HG03066 (cell line): ENCODE results near the gene MFAP3L.

Experiments
- ATAC-seq: cut with Tn5 transposase; IDR thresholded peaks from one replicate; pipeline ENCODE4 v1.9.1; 2021; ENCODE audit warnings: low read depth; ENCODE audit not compliant: unreplicated experiment

Gene MFAP3L

DNA sequence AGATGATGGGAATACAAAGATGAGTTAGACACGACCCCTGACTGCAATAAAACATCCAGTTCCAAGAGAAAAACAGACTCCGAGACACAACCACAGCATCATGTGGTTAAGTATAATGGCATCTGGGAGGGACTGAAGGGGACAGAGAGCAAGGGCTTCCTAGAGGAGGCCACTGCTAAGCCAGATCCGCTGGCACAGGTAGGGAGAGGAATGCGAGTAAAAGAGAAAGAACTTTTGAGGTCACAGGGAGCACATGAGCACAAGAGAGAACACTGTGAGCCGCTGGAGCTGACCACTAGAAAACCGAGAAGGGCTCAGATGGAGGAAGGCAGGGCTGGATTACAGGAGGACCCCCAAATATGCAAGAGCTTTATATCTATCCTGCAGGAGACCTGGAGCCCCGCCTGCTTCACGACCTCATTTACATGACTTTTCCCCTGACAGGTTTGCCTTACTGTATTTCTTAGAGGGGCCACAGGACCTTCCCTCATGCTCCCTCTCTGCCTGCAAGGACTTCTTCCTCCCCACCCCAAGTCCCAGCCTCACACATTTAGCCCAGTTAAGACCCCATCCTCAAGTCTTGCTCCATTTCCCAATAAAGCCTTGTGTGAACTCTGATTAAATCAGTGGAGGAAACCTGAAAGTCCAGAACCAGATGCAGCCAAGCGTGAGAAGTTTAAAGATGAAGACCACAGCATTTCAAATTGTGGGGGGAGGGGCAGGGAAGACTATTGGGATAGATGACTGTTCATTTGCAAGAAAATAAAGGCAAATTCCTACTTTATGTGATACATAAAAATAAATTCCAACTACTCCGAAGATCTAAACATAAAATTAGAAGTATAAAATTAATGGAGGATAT, 29.6 kb downstream of the MFAP3L start:
- no peak for ATAC-seq

- no peak for ATAC-seq
Measured at GRCh38 chr4:169993531-169993930, 32.7 kb downstream of the MFAP3L start.

DNA sequence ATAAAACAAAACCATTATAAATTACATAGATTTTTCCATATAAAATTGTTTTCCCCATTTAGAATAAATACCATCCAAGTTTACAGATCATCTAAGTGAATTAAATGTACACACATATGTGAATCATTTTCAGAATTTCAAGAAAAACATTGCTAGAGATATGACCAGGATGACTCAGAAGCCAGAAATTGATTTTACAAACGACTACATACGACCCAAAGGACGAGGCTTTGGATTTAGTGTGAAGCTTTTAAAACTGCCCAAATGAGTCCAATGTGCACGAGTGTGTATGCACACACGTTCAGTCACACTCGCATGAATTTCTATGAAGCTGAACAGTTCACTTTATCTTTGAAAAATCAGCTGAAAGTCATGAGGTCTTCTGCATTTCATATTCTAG, 37.9 kb downstream of the MFAP3L start:
- ATAC-seq: no peak

- no peak for ATAC-seq
Measured at GRCh38 chr4:169987327-169988228, 38.6 kb downstream of the MFAP3L start.

- no peak for ATAC-seq
Measured at GRCh38 chr4:169986369-169986768, 39.8 kb downstream of the MFAP3L start.

DNA sequence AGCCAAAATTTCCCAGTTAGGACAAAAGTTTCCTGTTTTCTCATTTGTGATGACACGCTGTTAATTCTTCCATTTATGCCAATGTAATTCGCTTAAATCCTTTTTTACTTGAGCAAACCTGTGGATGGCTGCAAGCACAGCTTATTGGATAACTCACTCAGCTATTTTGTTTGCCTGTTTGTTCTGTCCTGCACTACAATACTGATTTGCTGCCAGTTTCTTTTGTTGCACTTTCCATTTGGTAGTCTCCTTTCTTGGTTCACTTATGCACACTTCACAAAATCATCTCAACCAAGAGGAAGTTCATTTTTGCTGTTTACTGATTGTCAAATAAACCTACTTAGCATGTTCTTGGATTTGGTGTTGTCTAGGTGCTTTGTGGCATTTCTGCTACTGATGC, 40.3 kb downstream of the MFAP3L start:
- no peak for ATAC-seq

- no peak for ATAC-seq
Measured at GRCh38 chr4:169984745-169985144, 41.5 kb downstream of the MFAP3L start.

DNA sequence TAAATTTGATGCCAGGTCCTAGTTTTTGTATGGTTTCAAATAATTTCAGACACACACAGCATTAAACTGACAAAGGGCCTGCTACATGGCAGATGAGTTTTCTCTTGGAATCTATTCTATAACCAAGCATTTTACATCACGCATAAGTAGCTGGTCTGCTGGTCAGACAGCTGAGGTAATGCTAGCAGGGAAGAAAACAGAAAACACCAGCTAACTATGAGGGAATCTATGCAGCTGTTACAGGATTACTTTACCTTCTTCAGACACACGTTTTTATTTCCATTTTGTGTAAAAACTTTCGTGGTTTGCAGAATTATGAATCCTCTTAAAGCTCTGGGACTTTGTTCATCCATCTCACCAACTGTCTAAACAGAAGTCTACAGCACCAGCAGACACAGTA, 42.0 kb downstream of the MFAP3L start:
- ATAC-seq: no peak

DNA sequence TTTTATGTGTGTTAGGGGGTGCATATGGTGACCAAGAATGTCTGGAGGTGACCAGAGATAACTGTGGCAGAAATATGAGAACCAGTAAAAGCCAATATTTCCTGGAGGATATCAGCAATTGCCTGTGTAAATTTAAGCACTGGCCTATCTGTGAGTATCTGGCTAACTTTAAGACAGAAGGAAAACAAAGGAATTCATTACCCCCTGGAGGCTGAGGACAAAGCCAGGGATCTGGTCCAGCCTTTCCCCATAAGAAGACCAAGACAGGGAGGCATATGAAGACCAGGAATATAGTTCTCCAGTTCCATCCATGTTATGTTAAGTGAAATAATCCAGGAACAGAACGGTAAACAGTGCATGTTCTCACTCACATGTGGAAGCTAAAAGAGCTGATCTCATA, 49.2 kb downstream of the MFAP3L start:
- no peak for ATAC-seq

DNA sequence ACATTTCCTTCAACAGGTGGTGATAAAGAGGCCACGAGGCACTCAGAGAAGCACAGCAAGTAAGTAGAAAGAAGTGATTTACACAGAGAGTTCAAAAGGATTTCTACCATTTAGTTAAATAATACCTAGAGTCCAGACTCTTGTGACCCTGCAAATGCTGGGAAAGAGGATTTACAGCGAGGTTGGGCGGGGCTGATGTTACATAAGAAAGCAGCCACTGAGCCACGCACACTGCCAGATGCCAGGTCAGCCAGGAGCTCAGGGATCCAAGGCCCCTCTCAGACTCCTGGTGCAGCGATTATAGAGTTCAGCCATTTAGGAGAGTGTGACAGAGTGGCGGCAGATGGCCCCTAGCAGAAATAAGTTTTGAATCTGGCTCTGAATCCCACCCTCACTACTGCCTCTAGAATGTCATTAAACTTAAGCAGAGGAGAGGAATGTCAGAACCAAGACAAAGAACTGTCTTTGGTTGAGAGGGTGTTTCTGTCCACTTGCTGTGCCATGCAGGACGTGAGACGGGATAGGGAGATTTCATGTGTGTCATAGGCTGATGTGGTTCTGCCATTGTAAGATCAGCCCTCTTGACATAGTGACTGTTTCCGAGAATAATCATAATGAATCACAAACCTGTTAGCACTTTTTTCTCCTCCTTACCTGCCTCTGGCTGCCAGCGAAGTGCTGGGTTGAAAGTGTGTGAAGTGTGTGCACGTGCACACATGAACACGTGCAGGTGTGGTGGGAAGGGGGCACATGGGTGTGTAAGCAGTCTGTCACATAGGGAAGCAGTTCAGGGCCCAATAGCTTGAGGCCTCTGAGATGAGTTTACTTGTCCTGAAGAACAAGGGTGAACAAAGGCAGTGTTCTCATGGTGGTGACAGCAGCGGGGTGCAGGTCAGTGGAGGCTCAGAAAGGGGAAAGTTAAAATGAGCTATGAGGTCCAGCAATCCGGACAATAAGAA, 50.1 kb downstream of the MFAP3L start:
- ATAC-seq: no peak

DNA sequence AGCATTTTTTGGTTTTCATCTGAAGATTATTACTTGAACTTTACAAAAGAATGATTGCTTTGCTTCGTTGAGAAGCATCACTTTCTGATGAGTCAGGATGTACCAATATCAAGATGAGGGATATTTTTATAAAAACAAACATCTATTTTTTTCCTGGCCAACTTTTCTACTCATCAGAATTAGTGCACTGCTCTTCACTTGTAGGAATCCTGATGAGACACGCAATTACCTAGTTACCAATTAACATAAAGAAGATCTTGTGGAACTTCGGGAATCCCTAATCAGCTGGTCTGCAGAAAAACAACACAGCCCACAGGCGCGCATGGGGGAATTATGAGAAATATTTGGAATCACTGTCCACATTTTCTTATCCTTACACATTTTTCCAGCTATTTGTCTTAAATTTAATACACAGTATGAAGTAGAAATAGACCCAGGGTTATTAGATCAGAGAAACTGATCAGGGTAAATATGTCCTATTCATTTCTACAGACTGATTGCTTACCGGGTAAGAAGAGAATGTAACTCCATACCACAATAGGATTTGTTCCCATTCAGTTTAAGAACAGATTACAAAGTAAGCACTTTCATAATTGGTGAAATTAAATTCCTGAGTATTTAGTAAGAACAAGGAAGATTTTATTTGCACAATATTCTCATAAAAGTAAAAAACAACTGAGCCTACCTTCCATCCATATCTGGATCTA, 50.9 kb downstream of the MFAP3L start:
- no peak for ATAC-seq

DNA sequence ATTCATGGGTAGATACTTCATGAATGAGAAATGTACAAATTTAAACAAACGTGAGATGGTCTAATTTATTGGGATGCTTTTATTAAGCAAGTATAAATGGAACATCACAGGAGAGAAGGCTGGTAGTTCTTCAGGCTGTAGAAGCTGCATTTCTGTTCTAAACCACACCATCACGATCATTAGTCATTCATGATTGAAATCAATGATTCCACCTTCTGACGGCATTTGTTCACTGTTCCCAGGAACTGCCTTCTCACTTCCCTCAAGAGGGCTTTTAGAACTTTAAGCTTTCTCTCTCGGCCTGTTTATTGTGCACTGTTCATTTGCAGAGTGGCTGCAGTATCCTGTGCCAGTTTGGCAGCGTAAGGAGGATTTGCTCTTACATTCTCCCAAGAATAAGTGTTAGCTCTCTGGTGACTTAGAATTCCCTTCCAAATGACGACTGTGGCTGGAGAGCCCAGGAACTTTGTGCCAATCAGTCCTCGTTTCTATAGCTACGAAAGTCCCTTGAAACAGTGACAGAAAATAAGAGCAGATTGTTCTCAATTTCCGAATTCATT, 54.7 kb downstream of the MFAP3L start:
- no peak for ATAC-seq

GRCh38 chr4:169968999-169969398, 57.2 kb downstream of the MFAP3L start:
- no peak for ATAC-seq

DNA sequence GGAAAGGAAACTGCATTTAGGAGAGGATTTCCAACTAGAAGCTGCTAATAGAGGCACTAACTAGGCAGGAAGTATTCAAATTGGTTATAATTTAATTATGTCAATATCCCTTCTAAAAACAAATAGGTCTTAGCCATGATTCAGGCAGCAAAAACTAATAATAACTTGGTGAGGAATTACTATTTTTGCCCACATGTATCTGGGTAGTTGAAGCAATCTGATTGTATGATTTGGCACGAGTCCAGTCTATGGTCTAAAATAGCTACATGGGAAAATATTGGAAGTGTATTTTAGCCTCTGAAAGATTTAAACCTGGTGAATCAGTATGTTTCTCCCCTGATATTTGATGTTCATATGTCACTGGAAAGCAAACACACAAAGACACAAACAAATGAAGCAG, 62.2 kb downstream of the MFAP3L start:
- ATAC-seq: no peak

DNA sequence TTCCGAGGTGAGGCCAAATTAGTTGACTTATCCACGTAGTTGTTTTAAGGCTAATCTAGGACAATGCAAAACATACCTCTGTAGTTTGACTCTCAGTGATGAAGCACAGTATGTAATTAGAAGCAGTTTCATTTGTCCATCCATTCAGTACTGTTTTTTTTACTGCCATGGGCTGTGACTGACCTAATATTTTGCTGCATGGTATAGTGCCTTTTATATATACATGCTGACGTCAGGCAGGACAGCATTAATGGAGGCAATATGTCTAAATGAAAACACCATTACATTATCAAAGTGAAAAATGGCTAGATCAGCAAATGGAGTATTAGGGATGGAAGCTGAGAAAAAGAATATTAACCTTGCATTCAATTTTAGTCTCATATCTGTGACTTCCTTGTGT, 66.9 kb downstream of the MFAP3L start:
- ATAC-seq: no peak

DNA sequence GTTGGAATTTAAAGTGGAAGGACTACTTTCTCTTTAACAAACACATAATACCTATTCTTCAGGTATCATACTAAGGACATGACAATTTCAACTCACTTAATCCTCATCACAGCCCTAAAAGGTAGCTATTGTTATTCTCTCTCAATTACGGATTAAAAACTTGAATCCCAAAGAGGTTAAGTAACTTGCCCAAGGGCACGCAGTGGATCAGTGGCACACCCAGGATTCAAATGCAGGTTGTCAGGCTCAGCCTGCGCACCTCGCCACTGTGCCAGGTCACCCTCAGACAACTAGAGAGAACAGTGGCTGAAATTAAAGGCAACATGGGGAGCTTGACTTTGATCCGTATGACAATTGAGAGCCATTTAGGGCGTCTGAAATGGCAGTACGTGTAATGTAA, 67.6 kb downstream of the MFAP3L start:
- no peak for ATAC-seq

DNA sequence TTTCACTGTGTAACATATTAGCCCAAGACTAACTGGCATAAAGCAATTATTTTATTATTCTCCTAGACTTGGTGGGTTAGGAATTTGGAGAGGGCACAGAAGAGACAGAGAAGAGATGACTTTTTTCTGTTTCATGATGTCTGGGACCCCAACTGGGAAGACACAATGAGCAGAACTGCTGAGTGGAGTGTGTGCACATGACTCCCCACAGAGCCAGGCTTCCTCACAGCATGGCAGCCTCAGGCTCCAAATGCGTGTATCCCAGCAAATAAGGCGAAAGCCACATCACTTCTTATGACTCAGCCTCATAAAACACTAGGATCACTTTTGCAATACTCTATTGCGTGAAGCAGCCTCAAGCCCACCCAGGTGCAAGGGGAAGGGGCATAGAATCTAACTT, 68.4 kb downstream of the MFAP3L start:
- ATAC-seq: no peak

DNA sequence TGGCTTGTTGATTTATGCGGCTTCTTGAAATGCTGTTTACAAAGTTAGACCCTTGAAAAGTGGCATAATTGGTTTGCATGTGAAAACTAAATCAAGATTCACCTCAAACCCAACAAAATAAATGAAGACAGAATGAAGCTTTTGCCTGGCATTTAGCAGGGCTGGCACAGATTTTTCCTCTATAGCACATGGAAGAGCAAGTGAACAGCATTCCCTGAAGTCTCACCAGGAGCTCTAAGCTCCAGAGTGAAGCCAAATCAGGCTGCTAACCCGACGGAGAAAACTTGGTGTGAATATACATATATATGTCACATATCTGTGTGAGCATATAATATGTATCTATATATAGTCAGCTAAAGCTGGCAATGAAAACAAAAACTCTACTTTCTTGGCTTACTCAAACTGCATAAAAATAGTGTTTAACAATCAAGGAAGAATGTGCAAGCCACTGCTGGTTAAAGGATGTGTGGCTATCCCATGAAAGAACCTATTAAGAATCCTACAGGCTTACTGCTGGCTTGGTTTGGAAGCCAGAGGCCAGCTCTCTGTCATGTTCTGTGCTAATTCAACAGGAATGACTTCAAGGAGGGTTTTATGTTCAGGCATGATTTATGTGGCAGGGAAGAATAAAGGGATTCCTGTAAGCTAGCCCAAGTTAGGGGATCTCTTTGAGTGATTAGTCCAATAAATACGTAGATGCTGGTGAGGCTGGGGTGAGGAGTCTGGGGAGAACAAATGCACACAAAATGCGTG, 69.9 kb downstream of the MFAP3L start:
- no peak for ATAC-seq

GRCh38 chr4:169955521-169955920, 70.7 kb downstream of the MFAP3L start:
- no peak for ATAC-seq
